Activated CD4-positive, alpha-beta memory T cell treated with anti-CD3 and anti-CD28 coated beads for 36 hours (primary cell): ENCODE data around the gene CHMP4A. TPM values are rescaled to one million over a fixed set of nuclear protein-coding genes. Genes with fewer than 3 reads are reported as not detected.

Experiments used
- CTCF ChIA-PET: fragments of 350-600 bp; sonication (Branson Sonifier 250); formaldehyde crosslinking; loops from one replicate; lab custom pipeline; 2021; ENCODE audit warnings: antibody characterized with exemption, inconsistent platforms; lab: Charles Lee
- POLR2A ChIA-PET: fragments of 350-600 bp; sonication (Branson Sonifier 250); formaldehyde crosslinking; loops from one replicate; lab custom pipeline; 2021; ENCODE audit warnings: antibody characterized with exemption; lab: Charles Lee
- DNase-seq: peaks from one replicate; pipeline ENCODE4 v3.0.0-alpha.2; 2020
- H3K27ac Mint-ChIP-seq: one replicate; pipeline ENCODE4 v1.8.0; 2021; ENCODE audit warnings: mixed read lengths
- H3K27me3 Mint-ChIP-seq: one replicate; pipeline ENCODE4 v1.8.0; 2021; ENCODE audit warnings: mixed read lengths
- H3K36me3 Mint-ChIP-seq: one replicate; pipeline ENCODE4 v1.8.0; 2021; ENCODE audit warnings: mixed read lengths
- H3K4me1 Mint-ChIP-seq: one replicate; pipeline ENCODE4 v1.8.0; 2021; ENCODE audit warnings: low read depth, mixed read lengths
- H3K4me3 Mint-ChIP-seq: one replicate; pipeline ENCODE4 v1.8.0; 2021; ENCODE audit warnings: mild to moderate bottlenecking, mixed read lengths
- H3K9me3 Mint-ChIP-seq: one replicate; pipeline ENCODE4 v1.8.0; 2021; ENCODE audit warnings: mixed read lengths
- intact Hi-C: fragments of 100-400 bp; cut with micrococcal nuclease; formaldehyde crosslinking; loops from one replicate; pipeline ENCODE4 v1.15.1; 2023
- total RNA-seq, 2 experiments: library from RNA; stranded (reverse); gene quantifications; one replicate each; pipeline ENCODE4 v1.2.3, GENCODE V29; 2021

Gene CHMP4A, protein sequence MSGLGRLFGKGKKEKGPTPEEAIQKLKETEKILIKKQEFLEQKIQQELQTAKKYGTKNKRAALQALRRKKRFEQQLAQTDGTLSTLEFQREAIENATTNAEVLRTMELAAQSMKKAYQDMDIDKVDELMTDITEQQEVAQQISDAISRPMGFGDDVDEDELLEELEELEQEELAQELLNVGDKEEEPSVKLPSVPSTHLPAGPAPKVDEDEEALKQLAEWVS
- 10 to 100 TPM; 79.0 to 84.6 TPM for total RNA-seq

DNA sequence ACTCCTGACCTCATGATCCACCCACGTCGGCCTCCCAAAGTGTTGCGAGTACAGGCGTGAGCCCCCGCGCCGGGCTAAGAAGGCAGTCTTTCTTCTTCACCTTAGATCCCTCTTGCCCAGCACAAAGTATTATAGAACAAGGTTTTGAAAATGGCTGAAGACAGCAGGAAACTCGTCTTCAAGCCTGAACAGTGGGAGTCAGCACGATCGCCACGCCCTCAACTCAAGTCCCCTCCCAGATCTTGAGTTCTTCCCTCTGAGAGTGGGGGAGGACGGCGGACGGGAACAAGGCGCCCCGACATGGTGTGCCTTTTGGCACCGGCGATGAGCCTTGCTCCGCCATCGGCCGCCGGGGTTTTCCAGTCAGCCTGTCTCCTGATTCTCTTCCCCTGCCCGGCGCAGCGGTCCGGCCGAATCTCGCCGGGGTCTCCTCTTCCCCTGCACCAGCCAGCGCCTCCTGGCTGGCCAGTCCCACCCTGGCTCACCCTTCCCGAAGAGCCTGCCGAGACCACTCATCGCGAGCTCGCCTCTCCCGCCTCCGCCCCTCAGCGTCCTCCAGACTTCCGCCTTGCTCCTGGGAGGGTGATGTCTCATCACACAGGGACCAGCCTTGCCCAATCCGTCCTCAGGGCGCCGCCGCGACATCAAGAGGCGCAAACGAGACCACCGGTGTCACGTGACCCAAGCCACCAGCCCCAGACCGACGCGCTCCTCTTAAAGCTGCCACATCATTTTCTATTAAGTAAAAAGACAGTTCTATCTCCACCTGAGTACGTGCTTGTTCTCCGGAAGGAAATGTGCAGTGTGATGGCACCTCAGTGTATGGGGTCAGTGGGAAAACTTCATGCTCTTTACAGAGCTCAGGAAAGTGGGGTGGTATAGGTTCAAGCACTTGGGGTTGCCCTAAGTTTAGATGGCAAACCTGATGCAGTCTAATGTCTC is at the start of gene CHMP4A:
CHMP4A (minus strand) TSS at position 565 of the 942 bp plus-strand sequence; CDS start at position 516, 49 bp downstream.
- H3K4me1 Mint-ChIP-seq, result peaks cover 48% of the 10 kb centered on the region
- DNase-seq, result peak; percentile 99
- CTCF ChIA-PET, result interaction anchor here (0.6 to 4.6 kb wide), 14 partner anchors 17 to 223 kb away, joined by 3 to 39 read pairs (median 4); partner anchors contain the start of genes CIDEB, IPO4, IRF9 and KHNYN
- H3K27me3 Mint-ChIP-seq, result no peaks in the 10 kb centered on the region
- no peaks in the 10 kb centered on the region for H3K9me3 Mint-ChIP-seq
- intact Hi-C loops, result loop anchor here (1.0 kb wide), 12 partner anchors 18 to 229 kb away; partner anchors contain the start of genes DCAF11, DHRS1, EMC9 and GMPR2
- H3K36me3 Mint-ChIP-seq, result peaks cover 39% of the 10 kb centered on the region
- POLR2A ChIA-PET, result interaction anchor here (0.6 to 2.5 kb wide), 23 partner anchors 10 to 217 kb away, joined by 3 to 14 read pairs (median 4); partner anchors contain the start of genes CBLN3, DCAF11, EMC9 and GMPR2
- peak within 1 kb of the TSS; percentile 84 for H3K4me3 Mint-ChIP-seq
- H3K27ac Mint-ChIP-seq, result peak within 1 kb of the TSS; percentile 95

DNA sequence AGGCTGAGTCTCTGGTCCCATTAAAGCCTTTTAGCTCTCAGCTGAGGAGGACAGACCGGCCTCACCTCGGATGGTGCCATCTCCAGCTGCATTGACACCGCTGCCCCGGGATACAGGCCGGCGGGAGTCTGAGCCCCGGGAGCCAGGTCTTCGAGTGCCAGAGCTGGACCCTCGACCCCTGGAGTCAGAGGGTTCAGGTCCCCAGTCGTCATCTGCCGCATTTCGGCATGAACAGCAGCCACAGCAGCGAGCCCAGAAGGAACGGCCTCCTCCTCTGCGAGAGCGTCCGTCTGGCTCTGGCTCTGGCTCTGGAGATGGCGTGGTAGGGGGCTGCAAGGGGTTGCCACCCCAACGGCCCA is 48.7 kb upstream of the CHMP4A start:
- ChIA-PET POLR2A (no interaction called here), CTCF (no interaction called here)
- intact Hi-C loops, result no loop called here
- Mint-ChIP-seq H3K27me3 (no peaks in the 10 kb centered on the region), H3K4me1 (no peaks in the 10 kb centered on the region), H3K27ac (no peak overlapping the region), H3K36me3 (peaks cover 6% of the 10 kb centered on the region), H3K4me3 (no peak overlapping the region), H3K9me3 (no peaks in the 10 kb centered on the region)
- DNase-seq, result no peak

DNA sequence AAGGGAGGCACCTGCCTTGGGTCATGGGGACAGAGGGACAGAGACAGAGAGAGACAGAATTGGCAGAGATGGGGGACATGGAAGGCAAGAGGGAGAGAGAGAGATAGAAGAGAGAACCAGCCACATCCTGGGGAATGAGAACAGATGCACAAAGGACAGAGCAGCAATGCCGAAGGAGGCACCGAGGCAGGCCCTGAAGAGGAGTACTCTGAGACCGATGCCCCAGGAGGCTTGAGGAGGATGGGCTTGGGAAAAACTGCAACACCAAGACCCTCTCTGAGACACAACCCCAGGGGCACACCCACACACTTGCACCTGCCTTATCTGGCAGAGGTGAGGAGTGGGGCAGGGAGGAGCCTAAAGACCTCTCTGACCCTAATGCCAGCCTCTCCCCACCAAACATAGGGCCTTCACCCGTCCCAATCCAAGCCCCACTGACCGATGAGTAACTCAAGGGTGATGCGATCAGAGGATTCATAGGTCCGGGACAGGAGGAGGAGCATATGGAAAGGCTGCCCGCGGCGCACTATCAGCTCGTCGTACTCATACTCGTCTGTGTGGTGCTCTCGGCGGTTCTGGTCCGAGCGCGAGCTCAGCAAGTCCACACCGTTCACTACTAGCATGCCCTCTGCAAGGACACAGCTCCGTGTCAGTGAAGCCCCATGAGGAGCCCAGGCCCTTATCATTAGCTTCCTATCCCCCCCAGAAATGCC is 48.1 kb upstream of the CHMP4A start:
- Mint-ChIP-seq H3K36me3 (peaks cover 1% of the 10 kb centered on the region), H3K4me1 (no peaks in the 10 kb centered on the region), H3K4me3 (no peak overlapping the region), H3K27ac (no peak overlapping the region), H3K9me3 (no peaks in the 10 kb centered on the region), H3K27me3 (no peaks in the 10 kb centered on the region)
- DNase-seq, result no peak
- ChIA-PET CTCF (interaction anchor here (1.0 kb wide), 1 partner anchor 35 kb away, joined by 3 read pairs; no protein-coding TSS in a partner anchor), POLR2A (no interaction called here)
- intact Hi-C loops, result no loop called here

DNA sequence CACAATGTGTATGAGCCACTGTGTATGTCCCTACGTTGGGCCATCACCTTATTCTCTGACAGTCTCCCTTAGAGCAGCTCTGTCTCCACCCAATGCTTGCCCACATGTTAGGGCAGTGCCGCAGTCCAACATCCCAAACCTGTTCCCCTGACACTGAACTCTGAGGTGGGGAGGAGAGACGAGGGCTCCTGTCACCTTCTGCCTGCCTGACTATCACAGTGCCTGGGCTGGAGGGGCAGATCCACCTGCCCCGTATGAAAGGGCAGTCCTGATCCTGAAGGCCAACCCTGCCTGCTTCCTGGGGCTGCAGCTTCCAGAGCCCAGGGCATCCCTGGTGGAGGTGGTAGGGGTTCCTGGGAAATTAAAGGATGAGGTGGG is 47.5 kb upstream of the CHMP4A start:
- CTCF ChIA-PET, result interaction anchor here (1.0 kb wide), 1 partner anchor 36 kb away, joined by 3 read pairs; no protein-coding TSS in a partner anchor
- no peaks in the 10 kb centered on the region for H3K27me3 Mint-ChIP-seq
- no peak for DNase-seq
- no peak overlapping the region for H3K27ac Mint-ChIP-seq
- POLR2A ChIA-PET, result no interaction called here
- no peaks in the 10 kb centered on the region for H3K4me1 Mint-ChIP-seq
- H3K9me3 Mint-ChIP-seq, result no peaks in the 10 kb centered on the region
- H3K4me3 Mint-ChIP-seq, result no peak overlapping the region
- peaks cover 1% of the 10 kb centered on the region for H3K36me3 Mint-ChIP-seq
- intact Hi-C loops, result no loop called here

DNA sequence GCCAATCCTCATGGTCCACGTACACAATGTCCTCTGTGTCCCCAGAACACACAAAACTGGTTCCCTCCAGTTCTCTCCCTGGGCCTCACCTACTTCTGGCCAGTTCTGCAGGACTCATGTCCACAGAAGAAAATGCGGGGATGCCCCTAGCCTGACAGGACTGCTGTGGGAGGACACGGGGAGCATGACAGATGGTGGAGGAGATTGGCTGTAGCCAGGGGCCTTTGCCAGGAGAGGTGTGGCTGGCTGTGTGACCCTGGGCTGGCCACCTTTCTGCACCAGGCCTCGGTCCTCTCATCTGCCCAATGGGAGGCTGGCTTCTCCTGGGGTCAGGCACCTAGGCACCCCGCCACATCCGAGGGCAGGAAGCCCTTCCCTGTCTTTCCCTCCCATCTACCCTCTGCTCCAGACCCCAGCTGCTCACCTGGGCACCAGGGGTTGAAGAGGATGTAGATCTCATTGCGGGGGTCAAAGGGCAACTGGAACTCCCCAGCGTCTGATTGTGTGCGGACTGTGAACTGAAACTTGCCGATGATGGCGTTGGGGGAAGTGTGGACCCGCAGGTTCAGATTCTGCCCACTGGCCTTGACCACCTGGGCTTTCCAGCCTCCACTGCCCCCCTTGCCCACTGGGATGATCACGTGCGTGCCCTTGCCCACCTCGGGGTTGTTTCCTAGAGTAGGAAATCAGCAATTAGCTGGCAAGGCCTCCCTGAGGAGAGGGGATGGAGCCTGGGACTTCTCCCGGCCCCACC is 46.9 kb upstream of the CHMP4A start:
- Mint-ChIP-seq H3K27ac (no peak overlapping the region), H3K36me3 (peaks cover 1% of the 10 kb centered on the region), H3K27me3 (no peaks in the 10 kb centered on the region), H3K9me3 (no peaks in the 10 kb centered on the region), H3K4me1 (no peaks in the 10 kb centered on the region), H3K4me3 (no peak overlapping the region)
- ChIA-PET POLR2A (no interaction called here), CTCF (no interaction called here)
- DNase-seq, result no peak
- intact Hi-C loops, result no loop called here

DNA sequence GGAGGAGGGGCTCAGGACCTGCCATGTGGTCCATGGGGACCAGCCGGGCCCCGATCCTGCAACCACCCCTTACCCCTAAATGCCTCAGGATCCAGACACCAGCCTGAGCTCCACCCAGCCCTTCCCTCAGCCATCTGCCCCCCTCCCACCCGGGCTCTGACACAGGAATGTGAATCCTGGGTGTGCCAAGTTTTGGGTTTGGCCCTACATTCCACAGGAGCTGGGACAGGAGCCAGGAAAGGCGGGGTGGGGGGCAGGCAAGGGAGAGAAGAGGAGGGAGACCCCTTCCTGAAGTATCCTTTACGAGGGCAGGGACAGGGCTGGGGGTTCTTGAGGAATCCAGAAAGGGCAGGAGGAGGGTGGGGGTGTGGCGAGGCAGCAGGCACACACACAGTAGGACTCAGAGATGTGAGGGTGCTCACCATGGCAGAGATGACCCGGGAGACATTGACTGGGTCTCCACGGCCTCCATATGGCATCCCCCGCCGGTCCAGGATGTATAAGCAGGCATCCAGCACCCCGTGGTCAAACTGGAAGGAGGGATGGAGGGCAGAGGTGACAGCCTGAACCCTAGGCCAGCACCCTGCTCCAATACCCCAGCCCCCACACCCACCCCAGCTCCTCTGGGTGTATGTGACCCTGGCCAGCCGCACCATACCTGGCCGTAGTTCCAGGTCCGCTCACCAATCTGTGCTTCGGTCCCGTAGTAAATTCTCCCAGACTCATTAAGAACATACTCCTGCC is 46.2 kb upstream of the CHMP4A start:
- Mint-ChIP-seq H3K9me3 (no peaks in the 10 kb centered on the region), H3K27me3 (no peaks in the 10 kb centered on the region), H3K4me1 (no peaks in the 10 kb centered on the region), H3K36me3 (peaks cover 1% of the 10 kb centered on the region), H3K4me3 (no peak overlapping the region), H3K27ac (no peak overlapping the region)
- intact Hi-C loops, result no loop called here
- no peak for DNase-seq
- ChIA-PET POLR2A (no interaction called here), CTCF (no interaction called here)

DNA sequence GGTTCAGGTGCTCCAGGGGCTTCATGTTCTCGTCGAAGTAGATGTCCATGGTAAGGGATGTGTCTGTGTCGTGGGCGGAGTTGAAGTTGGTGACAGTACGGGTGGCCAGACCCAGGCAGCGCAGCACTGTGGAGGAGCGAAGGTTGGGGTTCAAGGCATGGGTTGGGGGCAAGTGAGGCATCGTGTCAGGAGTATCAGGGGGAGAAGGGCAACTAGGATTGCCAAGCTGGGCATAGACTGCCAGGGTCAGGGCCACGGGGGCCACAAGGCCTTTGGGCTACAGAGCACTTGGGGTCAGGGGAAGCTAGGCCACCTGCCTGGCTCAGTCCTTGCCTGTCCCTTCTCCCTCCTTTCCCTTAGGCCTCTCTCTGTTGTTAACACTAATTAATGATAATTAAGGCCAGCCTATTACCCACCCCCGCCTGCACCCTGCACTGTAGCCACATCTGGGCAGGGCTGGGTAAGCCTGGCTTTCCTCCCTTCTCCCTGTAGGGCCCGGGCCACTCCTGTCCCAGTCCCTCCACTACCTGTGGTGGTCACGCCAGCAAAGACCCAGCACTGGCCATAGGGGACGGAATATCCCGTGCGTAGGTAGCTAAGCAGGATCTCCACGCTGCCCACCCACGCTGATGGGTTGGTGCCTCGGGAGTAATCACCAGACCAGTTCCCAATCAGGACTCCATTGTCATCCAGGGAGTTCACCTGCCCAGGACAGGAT is 45.4 kb upstream of the CHMP4A start:
- Mint-ChIP-seq H3K9me3 (no peaks in the 10 kb centered on the region), H3K36me3 (peaks cover 1% of the 10 kb centered on the region), H3K27me3 (no peaks in the 10 kb centered on the region), H3K4me1 (no peaks in the 10 kb centered on the region), H3K4me3 (no peak overlapping the region), H3K27ac (no peak overlapping the region)
- ChIA-PET POLR2A (no interaction called here), CTCF (interaction anchor here (1.4 to 2.1 kb wide), 4 partner anchors 16 to 49 kb away, joined by 3 to 7 read pairs (median 4); partner anchors contain the start of genes CIDEB, MDP1 and TINF2)
- intact Hi-C loops, result no loop called here
- DNase-seq, result no peak

DNA sequence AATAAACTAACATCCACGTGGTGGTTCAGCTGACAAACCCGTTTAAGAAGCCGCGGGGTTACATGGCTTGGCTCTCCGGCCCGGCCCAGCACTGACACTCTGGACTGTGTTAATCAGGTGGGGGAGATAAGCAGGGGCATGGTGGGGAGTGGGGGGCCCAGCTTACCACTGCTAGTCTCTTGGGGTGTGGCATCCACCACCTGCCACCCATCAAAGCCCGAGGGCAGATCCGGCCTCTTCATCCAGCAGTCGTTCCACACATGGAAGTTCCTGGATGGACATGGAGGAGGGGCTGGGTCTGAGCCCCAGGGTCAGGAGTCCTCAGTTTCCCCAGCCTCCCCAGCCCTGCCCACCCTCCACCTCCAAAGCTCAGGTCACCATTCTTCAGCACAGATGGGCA is 44.8 kb upstream of the CHMP4A start:
- POLR2A ChIA-PET, result no interaction called here

DNA sequence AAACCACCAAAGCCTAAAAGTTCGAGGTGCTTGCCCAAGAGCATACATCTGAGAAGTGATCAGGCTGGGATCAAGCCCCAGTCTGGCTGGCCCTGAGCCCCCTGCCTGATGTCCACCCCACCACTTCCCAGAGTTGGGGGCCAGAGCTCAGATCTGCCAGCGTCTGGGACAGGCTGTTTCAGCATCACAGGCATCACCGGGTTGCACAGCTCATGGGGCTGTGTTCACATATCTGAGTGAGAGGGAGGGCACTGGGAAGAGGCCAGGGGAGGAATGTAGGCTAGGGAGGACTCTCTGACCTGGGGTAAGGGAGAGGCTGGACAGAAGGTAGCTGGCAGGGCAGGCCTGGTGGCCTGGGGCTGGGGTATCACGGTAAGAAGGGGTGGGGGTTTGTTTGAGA is 43.7 kb upstream of the CHMP4A start:
- Mint-ChIP-seq H3K36me3 (no peaks in the 10 kb centered on the region), H3K4me3 (no peak overlapping the region), H3K4me1 (no peaks in the 10 kb centered on the region), H3K27me3 (no peaks in the 10 kb centered on the region), H3K27ac (no peak overlapping the region), H3K9me3 (no peaks in the 10 kb centered on the region)
- ChIA-PET CTCF (interaction anchor here (1.2 to 2.1 kb wide), 4 partner anchors 10 to 51 kb away, joined by 3 to 7 read pairs (median 4); partner anchors contain the start of genes CIDEB, RABGGTA and TINF2), POLR2A (no interaction called here)
- no peak for DNase-seq
- intact Hi-C loops, result no loop called here

More for the DNA sequence above, 44.8 kb upstream of the CHMP4A start:
- intact Hi-C loops, result no loop called here
- Mint-ChIP-seq H3K9me3 (no peaks in the 10 kb centered on the region), H3K4me3 (no peak overlapping the region), H3K27me3 (no peaks in the 10 kb centered on the region), H3K4me1 (no peaks in the 10 kb centered on the region), H3K36me3 (peaks cover 1% of the 10 kb centered on the region), H3K27ac (no peak overlapping the region)
- DNase-seq, result no peak
- CTCF ChIA-PET, result interaction anchor here (1.4 to 2.1 kb wide), 4 partner anchors 16 to 50 kb away, joined by 3 to 7 read pairs (median 4); partner anchors contain the start of genes CIDEB, MDP1 and TINF2

DNA sequence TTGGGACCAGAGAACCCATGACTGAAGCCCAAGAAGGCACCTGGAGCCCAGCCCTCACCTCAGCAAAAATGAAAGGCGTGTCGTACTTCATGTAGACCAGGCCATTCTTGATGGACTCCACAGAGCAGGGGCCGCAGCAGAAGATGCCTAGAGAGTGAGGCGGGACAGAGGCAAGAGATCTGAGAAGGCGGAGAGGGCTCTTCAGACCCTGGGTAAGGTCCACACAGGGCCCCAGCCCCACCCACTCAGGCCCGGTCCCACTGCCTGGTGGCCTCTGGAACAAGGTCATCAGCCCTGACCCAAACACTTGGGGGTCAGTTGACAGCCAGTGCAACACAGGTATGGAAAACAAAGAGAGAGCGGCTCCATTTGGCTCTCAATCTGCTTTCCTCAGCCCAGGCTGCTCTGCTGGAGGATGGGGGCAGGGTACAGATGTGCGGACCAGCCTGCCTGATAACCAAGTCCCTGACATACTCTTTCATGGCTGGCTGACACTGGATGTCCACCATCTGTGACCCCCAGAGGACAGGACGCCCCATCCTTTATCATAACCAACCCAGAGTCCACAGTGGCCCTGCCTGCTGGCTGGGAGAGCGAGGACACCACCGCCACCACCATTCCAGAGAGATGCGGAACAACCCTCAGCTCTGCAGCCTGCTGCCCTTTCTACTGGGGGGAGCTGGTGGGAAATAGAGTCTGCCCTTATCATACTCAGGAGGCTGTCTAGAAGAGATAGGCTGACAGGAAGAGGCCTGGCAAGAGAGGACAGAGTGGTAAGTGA is 42.8 kb upstream of the CHMP4A start:
- Mint-ChIP-seq H3K4me1 (no peaks in the 10 kb centered on the region), H3K27me3 (no peaks in the 10 kb centered on the region), H3K9me3 (no peaks in the 10 kb centered on the region), H3K36me3 (no peaks in the 10 kb centered on the region), H3K27ac (no peak overlapping the region), H3K4me3 (no peak overlapping the region)
- ChIA-PET CTCF (interaction anchor here (0.8 to 2.0 kb wide), 4 partner anchors 10 to 52 kb away, joined by 3 to 5 read pairs (median 4); partner anchors contain the start of genes CIDEB and RABGGTA), POLR2A (no interaction called here)
- no peak for DNase-seq
- intact Hi-C loops, result no loop called here
